Fibroblast of lung (primary cell): ENCODE results near the gene PF4V1. TPM values are rescaled to one million over a fixed set of nuclear protein-coding genes. Genes with fewer than 3 reads are reported as not detected.

Source experiments
- DNase-seq, 2 donors: peaks; one replicate each; pipeline versions ENCODE4 v3.0.0 to v3.0.0-alpha.2; 2010; ENCODE audit warnings: low read depth in 2 of 2
- H2AFZ ChIP-seq: 2 replicates; pipeline ENCODE4 v1.5.1; 2012; ENCODE audit warnings: low read length, control low read depth, inconsistent platforms
- H3K27ac ChIP-seq: 2 replicates; pipeline ENCODE4 v1.5.1; 2011; ENCODE audit warnings: low read length, control low read depth; ENCODE audit not compliant: insufficient read depth
- H3K27me3 ChIP-seq: 2 replicates; pipeline ENCODE4 v1.5.1; 2011; ENCODE audit warnings: mild to moderate bottlenecking, low read length; ENCODE audit not compliant: control insufficient read depth, insufficient read depth
- H3K36me3 ChIP-seq: 2 replicates; pipeline ENCODE4 v1.5.1; 2011; ENCODE audit warnings: low read length; ENCODE audit not compliant: control insufficient read depth, insufficient read depth
- H3K4me1 ChIP-seq: 2 replicates; pipeline ENCODE4 v1.5.1; 2011; ENCODE audit warnings: low read length; ENCODE audit not compliant: control insufficient read depth, insufficient read depth; ENCODE audit errors: extremely low read depth
- H3K4me2 ChIP-seq: 2 replicates; pipeline ENCODE4 v1.5.1; 2011; ENCODE audit warnings: low read length, control low read depth; ENCODE audit not compliant: insufficient read depth; ENCODE audit errors: extremely low read depth
- H3K4me3 ChIP-seq, 4 experiments: fragments of 200-600 bp in 1 of 4; sonication (generic) in 1 of 4; replicated peaks in 1 of 4; 2 replicates each; pipeline ENCODE4 v1.5.1; 2011 to 2016; ENCODE audit warnings: low read length in 4 of 4, low read depth in 3 of 4, mild to moderate bottlenecking in 3 of 4, control low read depth in 2 of 4, inconsistent platforms in 1 of 4, mixed read lengths in 1 of 4; ENCODE audit not compliant: insufficient read depth in 1 of 4; ENCODE audit errors: control extremely low read depth in 1 of 4
- H3K79me2 ChIP-seq: 2 replicates; pipeline ENCODE4 v1.5.1; 2012; ENCODE audit warnings: mild to moderate bottlenecking, low read length, inconsistent platforms; ENCODE audit not compliant: control insufficient read depth, insufficient read depth
- H3K9ac ChIP-seq: 2 replicates; pipeline ENCODE4 v1.5.1; 2011; ENCODE audit warnings: mild to moderate bottlenecking, low read length, control low read depth; ENCODE audit not compliant: insufficient read depth
- H3K9me3 ChIP-seq: 2 replicates; pipeline ENCODE4 v1.5.1; 2012; ENCODE audit warnings: low read depth, low read length; ENCODE audit not compliant: control insufficient read depth, insufficient read depth
- H4K20me1 ChIP-seq: 2 replicates; pipeline ENCODE4 v1.5.1; 2011; ENCODE audit warnings: low read length; ENCODE audit not compliant: control insufficient read depth, insufficient read depth; ENCODE audit errors: extremely low read depth
- CTCF ChIP-seq, 2 donors: IDR thresholded peaks in 1 of 2; conservative IDR thresholded peaks in 1 of 2; 1 replicate in 1 of 2; 2 replicates in 1 of 2; pipeline ENCODE4 v1.5.1; 2011 to 2012; ENCODE audit warnings: low read length in 2 of 2, control low read depth in 1 of 2, inconsistent platforms in 1 of 2, low read depth in 1 of 2, mild to moderate bottlenecking in 1 of 2
- EZH2 ChIP-seq: IDR thresholded peaks from 2 replicates; pipeline ENCODE4 v1.5.1; 2012; ENCODE audit warnings: low read length, control low read depth, mild to moderate bottlenecking; ENCODE audit errors: missing control alignments
- polyA plus RNA-seq, 2 donors: library from polyadenylated mRNA; depleted of rRNA in 1 of 2; stranded (reverse) in 1 of 2; unstranded in 1 of 2; fragments of >200 nt; gene quantifications; 2 replicates each; pipeline ENCODE4 v1.2.1, GENCODE V29; 2011 to 2012; ENCODE audit warnings: missing spikeins in 1 of 2
- total RNA-seq: library from RNA; depleted of rRNA; stranded (reverse); fragments of >200 nt; gene quantifications from 2 replicates; pipeline ENCODE4 v1.2.1, GENCODE V29; 2014

PF4V1 gene
- total and polyA plus RNA-seq, 2 donors (not counting 1 experiment from before 2014, with no cell fraction given), result not detected

GRCh38 chr4:73844806-73845205 is 8.3 kb upstream of the PF4V1 start:
- Histone ChIP-seq H3K4me1 (peaks cover 7% of the 10 kb centered on the region), H3K27ac (no peak overlapping the region), H4K20me1 (no peaks in the 10 kb centered on the region), H2AFZ (no peak overlapping the region), H3K36me3 (no peaks in the 10 kb centered on the region), H3K9ac (no peak overlapping the region), H3K27me3 (no peaks in the 10 kb centered on the region), H3K4me2 (no peak overlapping the region), H3K4me3 (no peak overlapping the region), H3K79me2 (no peaks in the 10 kb centered on the region), H3K9me3 (no peaks in the 10 kb centered on the region)
- TF ChIP-seq CTCF (conservative IDR thresholded peaks at IDR 0.05 in 1 of 2, IDR thresholded peaks at IDR 0.05 in 1 of 2; ENCODE audit: low read depth in 1 of 2, low read length in 2 of 2) (no peak), EZH2 (no peak)
- no peak for DNase-seq

- Histone ChIP-seq H3K9ac (no peak overlapping the region), H3K4me3 (no peak overlapping the region), H3K79me2 (no peaks in the 10 kb centered on the region), H3K36me3 (no peaks in the 10 kb centered on the region), H3K4me1 (peaks cover 7% of the 10 kb centered on the region), H3K27me3 (no peaks in the 10 kb centered on the region), H3K4me2 (no peak overlapping the region), H3K27ac (no peak overlapping the region), H4K20me1 (no peaks in the 10 kb centered on the region), H3K9me3 (no peaks in the 10 kb centered on the region), H2AFZ (no peak overlapping the region)
- DNase-seq, result no peak
- TF ChIP-seq EZH2 (no peak), CTCF (conservative IDR thresholded peaks at IDR 0.05 in 1 of 2, IDR thresholded peaks at IDR 0.05 in 1 of 2; ENCODE audit: low read depth in 1 of 2, low read length in 2 of 2) (no peak)
These were observed 5.4 kb upstream of the PF4V1 start for GRCh38 chr4:73847526-73848182.

GRCh38 chr4:73848183-73848777 is 4.8 kb upstream of the PF4V1 start:
- Histone ChIP-seq H3K27me3 (no peaks in the 10 kb centered on the region), H3K36me3 (no peaks in the 10 kb centered on the region), H3K4me1 (peaks cover 7% of the 10 kb centered on the region), H3K79me2 (no peaks in the 10 kb centered on the region), H3K9ac (no peak overlapping the region), H4K20me1 (no peaks in the 10 kb centered on the region), H3K4me3 (no peak overlapping the region), H2AFZ (no peak overlapping the region), H3K9me3 (no peaks in the 10 kb centered on the region), H3K27ac (no peak overlapping the region), H3K4me2 (no peak overlapping the region)
- no peak for TF ChIP-seq CTCF (conservative IDR thresholded peaks at IDR 0.05 in 1 of 2, IDR thresholded peaks at IDR 0.05 in 1 of 2; ENCODE audit: low read depth in 1 of 2, low read length in 2 of 2)
- no peak for TF ChIP-seq EZH2
- DNase-seq, result no peak
